ENCODE results near the gene SATB1.
"Not testable (repeated sequence)": the region's sequence is repeated elsewhere in the genome, so short reads cannot be mapped to it uniquely, and the experiment has no call there.

The SATB1 gene

GRCh38 chr3:18424729-18425640 is at the start of gene SATB1:
TSS of gene SATB1 (minus strand) at chr3:18425339. CDS start at chr3:18420967, 4,372 bp downstream.
- DNase-seq: peak in 1 of 2 experiments; percentile 25

- DNase-seq: no peak
These were observed 49.1 kb upstream of the SATB1 start for GRCh38 chr3:18474202-18474601.

- DNase-seq: no peak
These were observed 44.6 kb upstream of the SATB1 start for GRCh38 chr3:18469775-18470174.

- no peak for DNase-seq
These were observed 41.0 kb upstream of the SATB1 start for GRCh38 chr3:18466136-18466535.

- DNase-seq: no peak
These were observed 29.6 kb upstream of the SATB1 start for GRCh38 chr3:18454766-18455165.

- not testable (repeated sequence) for DNase-seq
These were observed 24.5 kb upstream of the SATB1 start for GRCh38 chr3:18449618-18450017.

- no peak for DNase-seq
These were observed 22.6 kb upstream of the SATB1 start for GRCh38 chr3:18447720-18448119.

- DNase-seq: no peak
These were observed 21.1 kb upstream of the SATB1 start for GRCh38 chr3:18446149-18446825.

- no peak for DNase-seq
These were observed 20.4 kb upstream of the SATB1 start for GRCh38 chr3:18445401-18446148.

GRCh38 chr3:18444595-18445400 is 19.7 kb upstream of the SATB1 start:
- DNase-seq: no peak

- DNase-seq: no peak
These were observed 18.8 kb upstream of the SATB1 start for GRCh38 chr3:18443665-18444594.

GRCh38 chr3:18442756-18443664 is 17.9 kb upstream of the SATB1 start:
- DNase-seq: no peak

GRCh38 chr3:18441551-18441950 is 16.4 kb upstream of the SATB1 start:
- no peak for DNase-seq

GRCh38 chr3:18440066-18440722 is 15.1 kb upstream of the SATB1 start:
- DNase-seq: no peak

- DNase-seq: no peak
These were observed 14.1 kb upstream of the SATB1 start for GRCh38 chr3:18439281-18439680.

GRCh38 chr3:18438586-18438985 is 13.4 kb upstream of the SATB1 start:
- no peak for DNase-seq

GRCh38 chr3:18436213-18436612 is 11.1 kb upstream of the SATB1 start:
- no peak for DNase-seq

- DNase-seq: no peak
These were observed 9.6 kb upstream of the SATB1 start for GRCh38 chr3:18434711-18435110.

- no peak for DNase-seq
These were observed 7.6 kb upstream of the SATB1 start for GRCh38 chr3:18432752-18433151.

GRCh38 chr3:18431266-18431665 is 6.1 kb upstream of the SATB1 start:
- no peak for DNase-seq

Data from cerebellar nuclear complex (tissue), 1 donor.